Activated CD4-positive, alpha-beta T cell treated with anti-CD3 and anti-CD28 coated beads, Interleukin-2, amount 50 U/mL, for 16 hours (primary cell): Measurements from ENCODE around the gene CAPZB.

Experiments used
- DNase-seq: peaks from one replicate; pipeline ENCODE4 v3.0.0-alpha.2; 2020

CAPZB gene

DNA sequence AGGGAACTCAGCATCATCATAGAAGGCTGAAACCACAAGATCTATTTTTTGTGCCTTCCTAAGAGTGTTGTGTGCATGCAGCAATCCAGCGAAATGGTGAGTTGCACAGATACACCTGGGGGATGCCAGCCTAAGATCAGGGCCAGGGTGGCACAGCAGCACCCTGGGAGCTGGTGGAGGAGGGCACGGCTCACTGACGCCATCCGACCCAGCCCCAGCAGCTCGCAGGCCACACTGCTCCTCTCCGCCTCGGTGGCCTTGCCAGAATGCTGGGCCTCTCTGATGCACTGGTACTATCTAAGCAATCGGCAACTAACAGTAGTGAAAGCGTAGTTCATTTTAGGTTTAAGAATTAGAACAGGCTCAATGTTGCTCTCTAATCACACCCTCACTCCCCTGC lies 37.8 kb downstream of the CAPZB start:
- no peak for DNase-seq

DNA sequence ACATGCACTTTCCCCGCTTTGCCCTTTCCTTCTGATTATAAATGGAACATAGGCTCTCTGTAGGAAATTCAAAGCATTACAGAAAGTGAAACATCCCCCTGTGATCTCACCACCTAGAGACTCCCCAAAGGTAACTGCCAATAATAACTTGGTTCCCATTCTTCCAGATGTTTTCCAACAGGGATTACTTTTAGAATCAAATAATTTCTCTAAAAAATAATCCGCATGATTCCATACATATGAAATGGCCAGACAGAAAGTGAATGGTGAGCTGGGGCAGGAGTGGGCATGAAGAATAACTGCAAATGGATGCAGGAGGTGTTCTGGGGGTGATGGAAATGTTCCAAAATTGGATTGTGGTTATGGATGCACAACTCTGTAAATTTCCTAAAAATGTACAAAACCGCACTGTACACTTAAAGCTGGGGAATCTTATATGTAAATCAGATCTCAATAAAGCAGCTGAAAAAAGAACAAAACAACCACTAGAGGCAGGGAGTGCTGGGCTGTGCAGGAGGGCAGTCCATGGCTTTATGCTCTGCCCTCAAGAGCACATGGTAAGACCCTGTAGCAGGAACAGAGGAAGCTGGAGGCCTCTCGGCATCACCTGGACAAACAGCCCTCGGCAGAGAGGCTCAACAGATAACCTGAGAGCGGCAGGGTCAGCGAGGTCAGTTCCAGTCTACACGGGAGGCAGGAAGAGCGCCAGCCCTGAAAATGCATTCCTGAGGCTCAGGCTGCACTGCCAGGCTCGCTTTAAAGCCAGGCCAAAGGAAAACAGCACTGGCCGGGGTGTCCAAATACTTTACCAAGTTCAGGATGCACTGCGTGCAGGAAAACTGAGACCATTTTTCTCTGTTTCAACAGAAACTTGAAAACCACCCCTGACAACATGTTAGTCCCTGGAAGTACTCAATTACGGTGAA lies 39.7 kb downstream of the CAPZB start:
- DNase-seq: no peak

DNA sequence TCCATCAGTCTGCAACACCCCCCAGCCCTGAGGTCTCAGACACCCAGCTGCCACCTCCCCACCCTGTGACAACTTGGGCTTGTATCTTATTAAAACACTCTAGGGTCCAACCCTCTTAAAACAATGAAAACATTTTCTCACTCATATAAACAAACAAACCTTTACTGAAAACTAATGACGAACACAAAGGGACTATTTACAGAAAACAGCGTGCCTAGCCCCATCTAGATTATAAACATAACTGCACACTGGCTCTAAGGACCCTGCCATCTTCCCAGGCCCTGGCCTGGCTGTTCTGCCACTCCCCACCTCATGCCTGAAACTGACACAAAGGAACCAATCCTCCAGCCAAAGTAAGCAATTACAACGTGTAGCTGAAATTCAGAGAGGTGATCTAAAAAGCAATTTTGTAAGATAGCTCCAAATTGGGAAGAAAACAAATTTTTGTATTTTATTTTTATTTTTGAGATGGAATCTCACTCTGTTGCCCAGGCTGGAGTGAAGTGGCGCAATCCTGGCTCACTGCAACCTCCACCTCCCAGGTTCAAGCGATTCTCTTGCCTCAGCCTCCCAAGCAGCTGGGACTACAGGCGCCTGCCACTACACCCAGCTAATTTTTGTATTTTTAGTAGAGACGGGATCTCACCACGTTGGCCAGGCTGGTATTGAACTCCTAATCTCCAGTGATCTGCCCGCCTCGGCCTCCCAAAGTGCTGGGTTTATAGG lies 40.9 kb downstream of the CAPZB start:
- no peak for DNase-seq

DNA sequence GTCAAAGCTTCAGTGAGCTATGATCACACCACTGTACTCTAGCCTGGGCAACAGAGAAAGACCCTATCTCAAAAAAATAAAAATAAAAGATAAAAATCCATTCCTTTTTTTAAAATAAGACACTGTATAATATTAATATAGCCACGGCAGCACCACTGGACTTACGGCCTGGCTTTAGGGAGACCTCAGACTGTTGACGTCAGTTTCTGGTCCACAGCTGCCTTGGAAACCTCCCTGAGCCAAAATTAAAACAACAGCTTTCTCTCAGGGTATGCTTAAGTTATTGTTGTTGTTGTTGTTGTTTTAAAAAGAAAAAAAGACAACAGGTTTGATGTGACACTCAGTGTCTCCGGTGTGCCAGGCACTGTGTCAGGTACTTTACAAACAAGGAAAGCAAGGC lies 42.0 kb downstream of the CAPZB start:
- no peak for DNase-seq

DNA sequence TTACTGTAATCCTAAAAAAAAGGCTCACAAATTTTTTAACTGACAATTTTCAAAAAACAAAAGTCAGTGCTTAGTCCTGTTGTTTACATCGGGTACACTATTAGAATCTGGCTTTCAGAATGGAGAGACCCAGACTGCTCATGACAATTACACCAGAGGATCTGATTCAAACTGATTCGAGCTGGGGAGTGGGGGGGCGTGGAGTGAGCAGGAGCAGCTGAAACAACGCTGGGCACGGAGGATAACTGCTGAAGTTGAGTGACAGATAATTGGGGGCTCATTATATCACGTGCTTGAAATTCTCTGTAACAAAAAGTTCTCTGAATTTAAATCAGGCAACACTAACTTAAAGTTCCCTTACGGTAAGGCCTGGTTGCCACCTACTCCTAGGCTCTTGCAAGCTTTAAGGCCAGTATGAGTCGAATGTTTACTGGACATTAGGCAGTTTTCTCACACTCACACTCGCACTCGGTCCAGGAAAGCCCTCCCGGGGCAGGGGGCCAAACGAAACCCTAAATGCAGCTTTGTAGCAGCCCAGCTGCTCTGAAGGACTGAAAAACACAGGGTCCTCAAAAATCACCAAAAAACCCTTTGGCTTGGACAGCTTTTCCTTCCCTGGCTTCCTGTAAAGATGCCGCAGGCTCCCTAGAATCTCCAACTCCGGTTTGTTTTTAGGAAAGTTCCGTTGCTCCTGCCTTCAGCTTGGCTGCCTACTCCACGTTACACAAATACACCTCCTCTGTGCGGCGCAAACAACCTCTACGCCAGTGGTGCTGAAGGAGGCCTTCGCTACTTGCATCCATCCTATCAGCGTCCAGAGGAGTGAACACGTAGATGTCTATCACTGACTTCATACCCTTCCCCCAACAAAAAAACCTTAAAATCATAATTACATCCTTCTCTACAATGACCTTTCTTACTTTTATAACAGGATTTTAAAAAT lies 42.9 kb downstream of the CAPZB start:
- DNase-seq: no peak

DNA sequence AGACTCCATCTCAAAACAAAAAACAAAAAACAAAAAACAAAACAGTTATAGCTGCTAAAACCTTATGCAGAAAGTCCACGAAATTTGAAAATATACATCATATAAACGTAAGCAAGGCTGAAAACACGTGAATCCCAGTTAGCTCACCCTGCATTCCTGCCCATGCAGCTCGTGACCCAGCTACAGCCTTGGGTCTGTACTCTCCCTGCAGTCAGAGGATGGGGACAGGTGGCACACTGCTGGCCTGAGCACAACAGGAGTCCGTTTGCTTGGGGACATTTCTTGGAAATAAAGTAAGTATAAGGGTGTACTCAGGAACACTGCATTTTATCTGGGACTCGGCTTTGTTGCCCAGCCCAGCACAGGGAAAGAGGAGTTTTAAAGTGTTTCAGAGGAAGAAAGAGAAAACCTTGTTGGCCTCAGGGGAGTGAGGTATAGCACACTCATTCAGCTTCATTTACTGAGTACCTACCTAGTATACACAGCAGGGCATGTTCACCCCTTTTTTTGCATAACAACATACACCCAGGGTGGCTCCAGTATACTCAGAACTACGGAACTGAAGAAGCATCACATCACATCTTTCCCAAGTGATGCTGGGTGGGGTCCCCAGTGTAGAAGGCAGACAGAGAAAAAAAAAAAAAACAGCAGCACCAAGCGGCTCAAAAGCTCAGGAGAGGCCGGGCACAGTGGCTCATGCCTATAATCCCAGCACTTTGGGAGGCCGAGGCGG lies 44.1 kb downstream of the CAPZB start:
- DNase-seq: no peak

DNA sequence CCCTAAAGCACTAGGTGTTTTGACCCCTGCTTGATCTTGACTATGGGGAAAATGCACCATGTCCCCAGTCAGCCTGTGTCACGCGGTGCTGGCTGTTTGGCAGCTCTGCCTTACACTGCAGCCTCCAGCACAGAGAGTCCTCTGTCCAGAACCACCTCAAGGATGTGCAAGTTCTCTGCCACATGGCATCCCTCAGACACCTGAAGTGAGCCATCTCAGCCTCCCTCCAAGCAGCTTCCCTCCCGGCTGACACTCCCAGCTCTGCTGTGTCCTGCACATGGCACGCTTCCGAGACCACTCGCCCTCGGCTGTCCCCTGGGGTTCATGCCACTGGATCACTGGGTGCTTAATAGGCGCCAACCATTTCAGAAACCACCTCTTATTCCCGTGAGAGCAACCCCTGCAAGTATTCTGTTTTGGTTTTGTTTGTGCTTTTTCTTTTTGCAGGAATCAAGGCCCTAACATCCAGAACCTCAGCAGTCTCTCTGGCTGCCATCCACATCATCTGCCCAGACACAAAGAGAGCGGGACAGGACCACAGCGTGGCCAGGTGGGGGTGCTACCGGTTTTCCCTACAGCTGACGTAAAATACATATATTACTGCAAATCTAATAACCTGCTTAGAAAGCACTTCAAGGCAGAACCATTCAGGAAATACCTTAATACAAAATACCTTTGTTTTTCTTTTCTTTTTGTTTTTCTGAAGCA lies 45.7 kb downstream of the CAPZB start:
- DNase-seq: no peak

DNA sequence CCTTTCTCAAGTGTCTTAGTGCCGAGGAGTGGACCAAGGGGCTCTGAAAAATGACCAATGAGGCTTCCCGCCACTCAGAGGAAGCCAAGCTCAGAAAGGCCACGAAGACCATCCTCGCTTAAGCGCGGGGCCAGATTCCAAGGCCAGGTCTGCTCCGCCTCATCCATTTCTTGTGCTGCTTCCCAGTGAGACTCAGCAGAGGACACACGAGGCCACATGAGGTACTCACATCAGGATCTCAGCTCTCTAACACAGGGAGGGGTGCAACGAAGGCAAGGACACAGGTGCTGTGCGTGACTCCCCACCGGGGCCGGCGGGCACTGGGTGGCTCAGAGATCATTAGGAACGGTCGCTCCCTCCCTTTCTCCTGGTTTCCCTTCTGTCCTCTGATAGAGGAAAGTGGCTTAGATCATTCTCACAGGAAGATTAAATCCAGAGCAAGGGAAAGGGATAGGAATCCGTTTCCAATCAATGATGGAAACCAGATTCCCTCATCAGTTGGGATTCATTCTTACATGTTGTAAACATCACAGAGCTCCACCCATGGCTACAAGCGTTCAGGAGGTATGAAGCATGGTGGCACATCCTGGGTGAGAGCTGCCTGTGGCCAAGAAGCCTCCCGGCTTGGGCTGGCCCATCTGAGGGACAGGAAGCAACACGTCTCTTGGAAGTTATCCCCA lies 46.7 kb downstream of the CAPZB start:
- no peak for DNase-seq

DNA sequence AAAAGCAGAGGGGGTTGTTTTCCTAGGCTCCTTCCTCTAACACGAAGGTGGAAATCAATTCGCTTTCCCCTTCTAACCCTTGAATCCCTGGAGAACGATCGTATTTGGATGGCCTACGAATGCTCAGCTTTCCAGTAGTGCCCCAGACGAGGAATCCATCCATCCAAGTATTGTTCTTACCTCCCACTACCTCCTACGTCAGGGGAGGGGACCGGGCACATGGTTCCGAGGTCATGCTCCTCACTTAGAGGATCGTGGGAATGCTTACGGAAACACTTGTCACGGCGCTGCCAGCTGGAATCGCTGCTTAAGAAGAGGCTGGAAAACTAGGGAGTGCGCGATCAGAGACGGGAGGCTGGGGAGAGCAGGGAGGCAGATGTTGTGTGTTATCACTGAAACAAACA lies 47.4 kb downstream of the CAPZB start:
- no peak for DNase-seq

DNA sequence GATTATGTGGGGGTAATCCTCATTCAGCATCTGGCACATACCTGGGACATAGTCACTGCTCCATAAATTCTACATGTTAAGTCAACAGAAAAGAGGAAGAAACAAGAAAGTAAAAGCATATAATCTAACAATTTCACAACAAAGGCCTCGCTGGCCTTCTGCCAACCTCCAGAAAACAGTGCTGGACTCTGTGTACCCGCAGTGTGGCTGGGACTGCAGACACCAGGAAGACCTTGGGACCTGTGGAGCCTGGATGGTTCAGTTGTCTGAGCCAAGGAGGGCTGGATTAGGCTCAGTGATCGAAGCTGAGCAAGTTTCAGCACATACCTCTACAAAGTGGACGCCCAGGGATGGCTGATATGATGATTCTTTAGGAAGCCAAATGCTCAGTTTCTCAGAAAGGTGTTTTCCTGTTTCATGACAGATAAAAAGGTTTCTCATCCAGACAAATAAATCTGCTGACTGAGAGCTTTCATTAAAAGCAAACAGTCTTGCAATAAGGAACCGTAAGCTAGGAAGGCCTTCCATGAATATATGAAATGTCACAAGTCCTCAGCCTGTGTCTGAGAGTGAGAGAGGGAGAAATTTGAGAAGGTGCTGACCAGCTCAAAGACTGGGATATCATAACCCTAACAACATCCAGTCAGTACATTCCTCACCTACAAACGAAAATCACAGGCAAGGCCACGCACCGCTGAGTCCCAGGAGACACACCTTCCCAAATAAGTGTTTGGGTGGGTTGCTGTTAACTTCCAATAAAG lies 48.4 kb downstream of the CAPZB start:
- no peak for DNase-seq

DNA sequence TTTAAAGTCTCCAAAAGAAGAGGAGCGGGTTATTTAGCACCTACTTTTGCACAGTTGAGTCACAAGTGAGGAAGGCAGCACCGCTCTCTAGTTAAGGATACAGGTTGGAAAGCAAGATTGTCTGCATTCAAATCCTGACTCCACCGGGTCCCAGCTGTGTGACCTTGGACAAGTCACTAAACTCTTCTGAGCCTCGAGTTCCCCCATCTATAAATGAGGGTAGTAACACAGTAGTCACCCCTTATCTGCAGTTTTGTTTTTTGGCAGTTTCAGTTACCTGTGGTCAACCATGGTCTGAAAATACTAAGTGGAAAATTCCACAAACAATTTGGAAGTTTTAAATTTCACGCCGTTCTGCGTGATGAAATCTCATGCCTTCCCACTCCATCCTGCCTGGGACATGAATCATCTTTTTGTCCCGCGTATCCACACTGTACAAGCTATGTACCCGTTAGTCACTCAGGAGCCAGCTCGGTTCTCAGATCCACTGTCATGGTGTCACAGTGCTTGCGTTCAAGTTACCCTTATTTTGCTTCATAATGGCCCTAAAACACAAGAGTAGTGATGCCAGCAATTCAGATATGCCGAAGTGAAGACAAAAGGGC lies 49.4 kb downstream of the CAPZB start:
- DNase-seq: no peak

DNA sequence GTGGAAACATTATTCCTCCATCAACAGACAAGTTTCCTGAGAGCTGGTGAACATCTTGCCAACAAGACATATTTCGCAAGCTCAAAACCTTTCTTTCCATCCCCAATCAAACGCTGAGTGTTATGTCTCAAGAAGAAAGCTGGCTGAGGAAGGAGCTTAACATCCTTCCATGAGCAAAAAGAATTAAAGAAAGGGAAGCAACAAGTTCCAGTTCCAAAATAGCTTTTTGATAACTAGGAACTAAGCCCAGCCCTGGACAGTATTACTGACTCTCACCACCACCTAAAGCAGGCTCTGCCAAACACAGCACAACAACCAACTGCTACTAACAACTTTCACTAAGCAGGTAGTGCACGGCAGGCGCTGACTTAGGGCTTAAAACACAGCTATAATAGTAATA lies 50.2 kb downstream of the CAPZB start:
- DNase-seq: no peak

DNA sequence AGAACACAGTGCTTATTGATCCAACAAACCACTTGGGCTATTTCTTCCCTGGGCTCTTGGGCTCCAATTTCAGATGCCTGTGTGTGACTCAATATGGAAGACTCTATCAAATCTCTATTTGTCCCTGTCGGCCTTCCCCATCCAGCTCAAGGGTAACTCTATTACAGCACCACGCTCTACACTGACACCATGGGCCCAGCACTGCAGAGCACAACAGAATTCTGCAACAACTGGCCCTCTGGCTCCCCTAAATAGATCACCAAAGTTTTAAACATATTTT lies 51.7 kb downstream of the CAPZB start:
- DNase-seq: no peak

DNA sequence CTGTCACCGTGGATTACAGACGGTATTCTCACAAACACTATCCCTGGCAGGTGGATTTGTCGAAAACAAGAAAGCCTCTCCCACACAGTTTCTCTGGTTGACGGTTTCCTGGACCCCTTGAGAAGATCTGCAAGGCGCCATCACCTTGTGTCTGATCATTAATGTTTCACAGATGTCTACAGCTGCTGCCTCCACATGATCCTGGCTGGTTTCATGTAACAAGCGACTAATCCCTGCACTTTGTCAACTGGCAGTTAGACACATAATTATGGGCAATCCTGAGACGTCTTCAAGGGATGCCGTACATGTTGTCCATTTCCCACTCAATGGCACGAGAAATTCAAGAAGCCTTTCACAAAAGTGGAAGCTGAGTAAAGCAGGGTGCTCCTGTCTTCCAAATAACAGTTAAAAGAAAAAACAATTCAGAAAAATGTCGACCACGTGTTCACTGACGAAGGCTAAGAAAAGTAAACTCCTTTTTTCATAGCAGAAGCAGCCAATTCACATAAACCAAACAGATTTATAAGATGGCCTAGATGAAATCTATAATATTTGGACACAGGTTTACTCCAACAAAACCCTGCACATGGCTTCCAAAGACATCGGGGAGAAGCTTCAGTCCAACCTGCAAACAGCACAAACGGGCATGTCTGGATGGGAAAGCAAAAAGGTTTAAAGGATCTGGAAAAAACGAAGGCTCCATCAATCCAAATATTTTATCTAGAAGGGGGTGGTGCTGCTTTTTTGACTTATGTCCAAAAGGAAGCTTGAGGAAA lies 52.2 kb downstream of the CAPZB start:
- no peak for DNase-seq

DNA sequence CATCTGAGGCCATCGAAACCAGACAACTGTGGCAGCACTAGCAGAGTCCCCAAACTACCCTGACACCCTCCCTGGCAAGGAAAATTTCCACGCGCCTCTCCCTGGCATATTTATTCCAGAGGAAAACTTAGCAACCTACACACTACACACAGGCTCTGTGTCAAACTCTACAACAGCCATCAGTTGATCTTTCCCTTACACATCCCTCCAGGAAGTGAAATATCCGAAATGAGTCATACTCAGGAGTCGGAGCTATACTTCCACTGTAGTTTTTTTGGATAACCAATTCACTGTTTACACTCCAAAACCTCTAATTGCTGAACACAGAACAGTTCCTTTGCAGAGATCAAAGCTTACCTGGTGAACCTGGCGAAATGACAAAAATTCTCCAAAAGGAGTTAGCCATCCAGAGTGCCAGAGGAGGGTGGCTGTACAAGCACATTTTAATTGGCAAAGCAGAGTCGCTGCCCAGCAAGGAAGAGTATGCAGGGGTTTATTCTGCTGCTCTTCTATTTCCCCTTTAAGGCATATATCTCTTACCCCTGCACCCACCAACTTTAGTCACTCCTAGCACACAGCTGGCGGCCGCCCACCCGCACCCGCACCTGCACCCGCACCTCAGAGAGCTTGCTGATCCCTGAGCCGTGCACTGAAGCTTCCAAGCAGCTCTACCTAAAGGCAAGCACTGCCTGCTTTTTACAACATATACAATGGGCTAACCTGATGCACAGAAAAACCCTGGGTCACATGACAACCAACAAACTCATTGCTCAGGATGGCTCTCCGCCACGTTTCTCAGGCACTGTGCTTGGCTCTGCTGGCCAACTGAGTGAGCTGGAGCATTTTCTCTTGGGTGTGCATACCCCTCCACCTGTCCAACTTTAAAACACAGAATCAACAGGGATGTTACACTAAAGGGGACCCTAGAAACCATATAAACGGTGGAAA lies 54.9 kb downstream of the CAPZB start:
- no peak for DNase-seq

DNA sequence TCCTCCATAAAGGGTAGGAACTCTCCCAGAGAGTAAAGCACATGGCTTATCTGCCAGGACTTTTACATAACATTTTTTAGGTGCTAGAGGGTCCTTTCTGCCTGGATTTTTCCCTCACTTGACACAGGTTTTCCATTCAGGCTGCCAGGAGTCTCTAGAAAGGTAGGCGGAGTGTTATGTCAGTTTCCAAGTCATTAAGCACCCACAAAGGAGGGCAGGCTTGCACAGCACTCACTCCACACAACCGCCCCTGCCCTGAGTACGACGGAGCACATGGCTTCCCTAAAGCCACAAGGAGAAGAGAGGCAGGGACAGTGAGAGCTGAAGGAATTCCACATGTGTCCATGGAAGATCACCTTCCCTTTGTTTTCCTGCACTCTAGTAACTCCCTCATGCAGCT lies 55.7 kb downstream of the CAPZB start:
- DNase-seq: no peak

DNA sequence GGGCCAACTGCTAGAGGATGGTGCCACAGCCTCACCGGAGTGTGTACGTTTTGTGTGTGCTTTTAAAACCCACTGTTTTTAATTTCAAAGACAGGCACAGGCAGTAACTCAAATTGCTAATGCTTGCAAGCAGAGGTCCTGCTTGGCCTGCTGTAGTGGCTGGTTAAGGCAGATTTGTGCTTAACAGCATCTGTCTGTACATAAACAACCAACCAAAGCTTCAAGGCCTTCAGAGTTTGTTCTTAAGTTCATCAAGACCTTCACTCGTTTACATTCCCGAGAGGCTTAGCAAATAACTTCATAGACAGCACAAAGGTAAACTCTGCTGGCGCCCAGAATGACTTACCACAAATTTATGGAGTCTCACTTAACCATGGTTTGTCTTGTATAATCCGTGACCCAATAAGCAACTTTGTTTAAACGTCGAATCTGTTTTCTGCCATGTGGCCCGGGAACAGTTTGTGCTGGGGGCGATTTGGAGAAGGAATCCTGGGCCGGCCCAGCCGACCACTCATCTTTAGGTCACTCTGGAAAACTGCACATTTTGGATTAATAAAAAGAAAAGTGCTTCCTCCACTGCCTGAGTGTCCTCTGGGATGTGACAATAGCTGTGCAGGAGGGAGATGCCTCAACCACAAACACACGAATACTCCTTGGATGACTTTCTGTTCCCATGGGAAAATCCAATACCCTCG lies 58.1 kb downstream of the CAPZB start:
- no peak for DNase-seq
